ENCODE measurements around the gene UBE2D2.

The UBE2D2 gene

DNA sequence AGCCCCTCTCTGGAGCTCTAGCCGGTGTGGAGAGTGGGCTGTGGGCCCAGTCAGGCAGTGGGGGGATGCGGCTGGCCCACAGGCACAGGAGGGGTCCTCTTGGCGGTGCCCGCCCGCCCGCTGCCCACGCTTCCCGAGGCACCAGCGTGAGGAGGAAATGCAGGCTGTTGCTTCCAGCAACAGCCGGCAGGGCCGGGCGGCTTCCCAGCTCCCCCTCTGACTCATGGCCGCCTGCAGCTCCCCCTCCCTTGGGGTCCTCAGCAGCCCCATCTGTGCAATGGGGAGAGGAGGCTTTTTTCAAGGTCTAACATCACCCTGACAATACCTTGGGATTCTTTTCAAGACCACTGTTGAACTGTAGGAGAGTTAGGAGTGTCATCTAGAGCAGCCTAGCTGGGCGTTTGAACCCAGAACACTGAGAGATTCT, 97.4 kb downstream of the UBE2D2 start:
- in situ Hi-C loops (cut with HindIII; ENCODE audit: low sequenced_read_pairs), result no loop called here

DNA sequence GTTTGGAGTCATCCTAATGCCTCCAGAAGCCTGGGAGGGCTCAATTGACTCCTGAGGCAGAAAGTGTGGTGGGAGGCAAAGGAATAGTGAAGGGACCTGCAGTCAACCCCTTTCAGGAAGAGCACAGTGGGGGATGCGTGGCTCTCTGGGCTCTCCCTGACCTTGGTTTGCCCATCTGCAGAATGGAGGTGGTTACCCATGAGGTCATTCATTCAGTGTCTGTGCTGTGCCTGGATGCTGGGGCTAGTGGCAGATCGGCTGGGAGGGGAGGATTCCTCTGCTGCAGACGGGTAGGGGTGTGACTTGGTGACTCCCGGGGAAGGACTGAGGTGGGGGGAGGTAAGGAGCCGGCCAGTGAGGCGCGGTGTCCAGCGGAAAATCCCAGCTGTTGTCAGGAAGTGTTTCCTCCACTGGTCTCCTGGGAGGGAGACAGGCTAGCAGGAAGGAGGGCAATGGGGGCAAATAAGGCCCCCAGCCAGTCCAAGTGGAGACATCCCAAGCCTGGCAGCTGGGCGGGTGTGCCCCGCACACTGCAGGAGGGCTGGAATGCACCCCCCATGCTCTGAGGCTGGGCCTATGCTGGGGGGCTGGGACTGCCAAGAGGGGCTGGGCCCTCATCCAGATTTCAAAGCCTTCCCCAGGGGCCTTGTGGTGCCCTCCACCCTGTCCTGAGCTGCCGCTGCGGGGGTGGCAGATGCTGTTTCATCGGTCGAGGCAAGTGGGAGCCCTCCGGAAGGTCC, 98.0 kb downstream of the UBE2D2 start:
- in situ Hi-C loops (cut with HindIII; ENCODE audit: low sequenced_read_pairs), result no loop called here

DNA sequence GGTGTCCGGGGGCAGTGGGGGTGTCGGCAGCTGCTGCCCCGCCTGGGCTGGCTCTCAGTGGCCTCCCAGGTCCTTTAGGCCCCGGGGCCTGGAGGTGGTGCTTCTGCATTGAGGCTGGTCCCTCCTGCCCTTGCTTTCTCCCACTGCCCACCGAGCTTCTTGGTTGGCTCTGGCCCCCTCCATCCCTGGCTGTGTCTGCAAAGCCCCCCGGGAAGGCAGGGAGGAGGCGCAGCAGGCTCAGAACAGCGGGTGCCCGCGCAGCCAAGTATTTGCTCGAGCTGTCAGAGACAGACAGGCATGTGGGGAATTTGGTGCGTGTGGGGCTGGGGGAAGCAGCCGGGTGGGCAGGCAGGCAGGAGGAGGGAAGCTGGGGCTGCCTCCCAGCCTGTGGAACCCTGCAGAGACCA, 98.6 kb downstream of the UBE2D2 start:
- in situ Hi-C loops (cut with HindIII; ENCODE audit: low sequenced_read_pairs), result no loop called here

DNA sequence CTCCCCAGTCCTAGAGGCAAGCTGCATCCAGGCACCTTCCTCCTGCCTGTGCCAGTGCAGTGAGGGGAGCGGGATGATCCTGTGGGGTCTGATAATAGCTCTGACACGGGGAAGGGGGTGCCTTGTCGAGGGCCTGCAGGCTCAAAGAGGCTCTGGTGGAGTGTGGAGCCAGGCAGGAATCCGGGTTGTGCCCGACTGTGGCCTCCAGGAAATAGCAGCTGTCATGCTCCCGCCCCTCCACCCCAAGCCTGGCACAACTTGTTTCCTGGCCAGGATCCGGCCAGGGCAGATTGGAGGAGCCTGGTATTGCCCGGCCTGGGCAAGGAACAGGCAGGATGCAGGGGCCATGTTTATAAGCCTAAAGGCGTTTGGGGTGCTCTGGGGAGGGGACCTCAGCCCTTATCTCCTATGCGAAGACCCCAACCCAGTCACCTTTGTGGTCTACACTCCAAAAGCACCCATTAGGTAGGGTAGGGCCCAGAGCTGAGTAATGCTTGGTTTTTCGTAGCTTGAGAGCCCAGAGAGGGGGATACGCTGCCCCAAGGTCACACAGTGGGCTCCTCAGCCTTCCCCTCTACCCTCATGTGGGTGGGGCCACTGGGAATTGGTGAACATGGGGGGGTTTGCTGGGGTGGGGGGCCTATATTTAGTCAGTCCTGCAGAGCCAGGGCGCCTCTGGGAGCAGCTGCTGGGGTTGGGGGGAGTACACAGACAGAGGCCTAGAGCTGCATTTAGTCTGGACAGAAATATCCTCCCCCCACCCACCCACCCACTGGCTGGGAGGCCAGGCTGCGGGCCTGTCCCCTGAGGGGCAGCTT, 99.2 kb downstream of the UBE2D2 start:
- in situ Hi-C loops (cut with HindIII; ENCODE audit: low sequenced_read_pairs), result no loop called here

DNA sequence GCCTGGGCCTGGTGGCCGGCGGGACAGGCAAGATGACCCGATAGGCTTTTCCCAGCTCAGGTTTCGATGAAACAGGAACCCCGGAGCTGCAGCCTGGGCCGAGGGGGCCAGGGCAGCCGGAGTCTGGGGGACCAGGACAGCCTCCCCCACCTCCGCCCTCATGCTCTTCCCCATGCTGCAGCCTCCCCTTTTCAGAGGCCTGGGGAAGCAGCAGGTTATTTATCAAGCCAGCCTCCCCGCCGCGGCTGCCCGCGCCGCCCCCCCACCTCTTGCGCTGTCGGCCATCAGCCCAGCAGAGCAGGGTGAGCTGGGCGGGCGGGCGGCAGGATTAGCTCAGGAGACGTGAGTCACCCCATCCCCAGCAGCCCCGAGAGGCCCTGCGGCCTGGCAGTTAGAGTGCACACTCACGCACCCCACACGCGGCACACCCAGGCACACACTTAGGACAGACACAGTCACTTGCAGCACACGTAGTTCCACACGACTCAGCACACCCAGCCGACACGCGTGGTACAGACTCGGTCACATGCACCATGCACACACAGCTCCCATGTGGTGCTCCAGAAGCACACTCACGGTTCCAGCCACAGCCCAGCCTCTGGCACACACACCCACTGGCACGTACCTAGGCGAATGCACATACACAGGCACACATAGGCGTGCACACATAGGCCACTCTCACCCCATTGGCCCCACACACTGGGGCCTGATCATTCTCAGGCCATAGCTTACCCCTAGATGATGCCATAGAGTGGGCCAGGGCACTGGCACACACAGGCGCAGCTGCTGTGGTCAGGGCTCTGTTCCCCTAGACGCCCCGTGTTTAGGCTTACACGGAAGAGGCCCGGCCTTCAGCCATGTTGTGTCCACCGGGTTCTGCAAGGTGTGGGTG, 100.0 kb downstream of the UBE2D2 start:
- in situ Hi-C loops (cut with HindIII; ENCODE audit: low sequenced_read_pairs), result no loop called here

DNA sequence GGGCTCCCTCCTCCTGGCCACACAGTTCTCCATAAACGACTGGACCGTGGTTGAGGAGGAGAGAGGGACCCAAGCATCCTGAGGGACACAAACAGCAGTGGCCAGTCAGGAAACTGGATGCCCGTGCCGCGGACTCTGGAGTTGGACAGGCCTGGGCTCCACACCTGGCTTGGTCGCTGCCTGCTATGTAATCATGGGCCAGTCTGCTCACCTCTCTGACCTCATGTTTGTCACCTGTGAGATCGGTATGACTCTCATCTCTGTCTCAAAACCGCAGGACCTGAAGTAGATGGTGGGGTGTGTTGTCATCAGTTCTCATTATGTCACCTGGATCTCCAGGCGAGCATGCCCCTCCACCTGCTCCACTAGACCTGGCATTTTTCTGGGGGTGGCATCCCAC, 101.5 kb downstream of the UBE2D2 start:
- in situ Hi-C loops (cut with HindIII; ENCODE audit: low sequenced_read_pairs), result no loop called here

DNA sequence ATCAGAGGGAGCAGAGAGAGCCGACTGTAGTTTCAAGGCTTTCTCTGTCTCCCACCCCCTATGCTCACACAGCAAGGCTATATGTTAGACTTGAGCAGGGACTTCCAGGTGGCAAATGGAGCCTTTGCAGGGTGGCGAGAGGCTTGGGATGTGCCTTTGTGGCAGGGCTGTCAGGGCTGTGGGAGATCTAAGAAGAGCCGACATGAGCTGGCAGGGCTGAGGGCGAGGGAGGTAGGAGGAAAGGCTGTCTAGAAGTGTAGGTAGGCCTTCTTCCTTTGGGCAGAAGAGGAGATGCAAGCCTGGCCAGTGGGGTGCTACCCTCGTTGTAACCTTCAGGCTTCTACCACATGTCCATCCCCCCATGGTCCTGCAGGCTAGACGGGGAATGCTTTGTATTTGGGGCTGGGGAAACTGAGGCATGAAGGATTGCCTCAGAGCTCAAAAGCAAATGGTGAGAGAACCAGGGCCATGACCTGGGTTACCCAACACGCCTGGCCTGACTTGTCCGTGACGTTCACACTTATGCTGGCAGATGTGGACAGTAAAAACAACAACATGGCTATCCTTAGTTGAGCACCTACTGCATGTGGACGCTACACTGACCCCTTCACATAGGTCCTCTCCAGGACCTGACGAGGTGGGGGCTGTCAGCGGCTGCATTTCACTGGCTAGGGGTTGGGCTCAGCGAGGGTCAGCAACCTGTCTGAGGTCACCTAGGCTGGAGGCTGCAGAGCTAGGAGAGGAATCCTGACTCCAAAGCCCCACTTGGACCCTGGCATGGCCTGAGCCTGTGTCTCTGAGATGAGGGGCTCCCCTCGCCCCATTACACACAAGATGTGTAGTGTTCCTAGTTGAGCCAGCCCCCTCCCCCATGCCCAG, 102.3 kb downstream of the UBE2D2 start:
- in situ Hi-C loops (cut with HindIII; ENCODE audit: low sequenced_read_pairs), result no loop called here

DNA sequence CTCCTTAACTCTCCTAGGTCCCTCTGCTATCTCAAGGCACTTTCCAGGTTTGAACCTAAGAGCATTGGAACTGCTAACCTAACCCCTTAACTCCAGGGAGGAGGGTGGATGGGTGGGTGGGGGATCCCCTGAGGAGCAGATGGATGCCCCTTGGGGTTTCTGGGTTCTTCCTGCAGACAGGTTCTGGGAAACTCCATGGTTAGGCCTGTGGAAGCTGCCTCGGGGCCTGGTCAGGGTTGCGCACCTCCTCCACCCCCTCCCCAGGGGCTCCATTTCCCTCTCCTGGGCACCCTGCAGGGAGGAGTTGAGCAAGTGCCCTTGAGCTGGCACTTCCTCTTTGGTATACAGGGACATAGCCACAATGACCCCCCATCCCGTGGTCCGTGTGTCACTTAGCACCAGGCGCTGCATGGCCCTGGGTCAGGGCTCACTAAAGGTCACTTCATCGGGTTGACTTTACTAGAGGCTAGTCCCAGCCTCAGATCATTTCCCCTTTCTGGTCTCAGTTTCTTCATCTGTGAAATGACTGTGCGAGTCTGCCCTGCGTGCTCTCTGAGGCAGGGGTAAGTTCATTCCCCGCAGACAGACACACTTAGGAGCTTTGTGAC, 103.1 kb downstream of the UBE2D2 start:
- in situ Hi-C loops (cut with HindIII; ENCODE audit: low sequenced_read_pairs), result no loop called here

DNA sequence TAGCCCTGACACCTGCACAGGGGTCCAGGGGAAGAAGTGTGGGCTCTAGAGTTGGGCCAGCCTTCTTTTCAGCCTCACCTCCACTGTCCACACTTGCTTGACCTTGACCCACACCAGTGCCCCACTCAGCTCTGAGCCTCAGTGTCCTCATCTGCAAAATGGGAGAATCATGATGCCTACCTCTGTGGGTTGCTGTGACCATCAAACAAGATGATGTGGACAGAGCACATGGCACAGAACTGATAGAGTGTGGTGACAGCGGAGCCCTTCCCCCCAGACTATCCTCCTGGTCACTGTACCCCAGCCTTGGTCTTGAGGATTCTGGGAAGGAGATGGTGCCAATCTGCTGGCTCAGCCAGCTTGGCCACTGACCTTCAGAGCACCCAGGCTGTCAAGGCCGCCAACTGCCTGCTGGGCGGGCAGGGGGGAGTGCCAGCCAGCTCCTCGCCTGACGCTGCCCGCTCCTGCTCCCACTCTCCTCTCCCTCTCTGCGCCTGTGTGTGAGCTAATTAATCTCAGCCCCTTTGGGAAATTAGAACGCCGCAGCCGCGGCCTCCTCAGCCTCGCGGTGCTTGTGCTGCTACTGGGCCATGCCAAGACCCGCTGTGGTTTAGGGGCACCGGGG, 103.7 kb downstream of the UBE2D2 start:
- in situ Hi-C loops (cut with HindIII; ENCODE audit: low sequenced_read_pairs), result no loop called here

DNA sequence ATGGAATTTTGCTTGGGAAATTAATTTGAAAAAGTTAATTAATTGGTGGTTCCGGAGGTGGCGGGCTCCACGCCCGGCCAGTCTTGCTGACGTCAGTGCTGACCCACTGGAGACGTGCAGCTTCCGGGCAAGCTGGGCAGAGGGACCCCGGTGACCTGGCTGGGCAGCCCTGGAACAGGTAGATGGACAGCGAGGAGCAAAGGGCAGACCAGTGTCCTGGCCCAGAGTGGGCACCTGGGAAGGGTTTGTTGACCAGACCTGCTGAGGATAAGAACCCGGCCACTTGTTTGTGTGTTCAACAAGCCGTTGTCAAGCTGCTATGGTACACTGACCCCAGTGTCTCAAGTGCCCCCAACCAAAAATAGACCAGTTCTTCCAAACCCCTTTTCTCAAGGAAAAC, 104.5 kb downstream of the UBE2D2 start:
- in situ Hi-C loops (cut with HindIII; ENCODE audit: low sequenced_read_pairs), result no loop called here

DNA sequence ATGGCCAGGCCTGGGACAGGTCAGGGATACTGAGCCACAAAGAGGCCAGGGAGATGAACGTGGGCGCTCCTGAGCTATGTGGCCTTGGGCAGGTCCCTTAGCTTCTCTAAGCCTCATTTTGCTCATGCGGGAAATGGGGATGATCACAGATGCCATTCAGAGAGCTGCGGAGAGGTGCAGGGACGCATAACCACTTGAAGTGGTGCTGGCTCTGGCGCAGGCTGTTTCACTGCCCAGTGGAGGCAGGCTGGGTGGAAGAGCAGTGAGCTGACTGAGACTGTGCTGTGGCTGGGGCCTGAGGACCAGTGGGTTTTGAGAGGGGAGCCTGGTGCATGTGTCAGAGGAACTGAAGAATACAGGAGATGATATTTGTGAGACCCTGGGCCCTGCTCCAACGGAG, 105.4 kb downstream of the UBE2D2 start:
- in situ Hi-C loops (cut with HindIII; ENCODE audit: low sequenced_read_pairs), result no loop called here

DNA sequence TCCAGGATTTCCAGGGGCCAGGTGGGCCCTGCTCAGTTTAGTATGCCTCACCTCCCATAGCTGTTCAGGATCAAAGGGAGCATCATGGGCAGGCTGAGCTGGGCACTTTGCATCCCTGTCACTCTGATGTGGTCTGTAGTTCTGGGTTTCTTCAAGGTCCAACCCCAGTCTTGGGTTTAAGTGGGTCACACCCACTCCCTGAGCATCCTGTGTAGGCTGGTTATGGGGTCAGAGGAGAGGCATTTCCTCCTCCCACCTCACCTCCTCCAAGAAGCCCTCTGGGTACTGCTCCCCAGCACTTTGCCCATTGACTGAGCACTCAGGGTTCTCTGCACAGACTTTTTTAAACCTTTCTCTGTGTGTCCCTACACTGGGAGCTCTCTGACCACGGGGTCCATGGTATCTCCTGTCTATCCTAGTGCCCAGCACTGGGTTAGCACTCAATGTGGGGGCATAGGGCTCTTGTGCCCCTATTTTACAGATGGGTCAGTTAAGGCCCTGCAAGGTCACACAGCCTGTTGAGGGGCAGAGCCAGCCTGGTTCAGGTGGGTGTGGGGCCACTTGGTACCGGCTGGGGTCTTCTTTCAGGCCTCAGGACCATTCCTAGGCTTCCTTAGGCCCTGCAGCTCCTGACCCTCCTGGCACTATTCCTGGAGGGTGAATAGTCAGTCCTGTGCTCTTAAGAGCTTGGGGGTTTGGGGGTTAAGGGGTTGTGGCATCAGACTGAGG, 106.0 kb downstream of the UBE2D2 start:
- in situ Hi-C loops (cut with HindIII; ENCODE audit: low sequenced_read_pairs), result no loop called here

DNA sequence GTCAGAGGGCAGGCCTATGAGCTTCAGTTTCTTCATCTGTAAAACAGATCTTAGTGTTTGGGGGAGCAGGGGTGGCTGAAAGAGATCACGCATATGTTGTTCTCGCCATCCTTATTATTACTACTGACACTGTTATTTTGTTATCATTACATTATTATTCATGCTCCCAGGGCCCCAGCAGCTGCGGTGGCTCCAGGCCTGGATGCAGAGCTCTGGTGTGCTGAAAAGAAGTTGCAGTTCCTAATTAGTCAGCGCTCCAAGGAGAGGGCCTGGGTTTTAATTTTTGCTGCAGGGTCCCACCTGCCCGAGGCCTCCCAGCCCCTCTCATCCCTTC, 106.6 kb downstream of the UBE2D2 start:
- in situ Hi-C loops (cut with HindIII; ENCODE audit: low sequenced_read_pairs), result no loop called here

DNA sequence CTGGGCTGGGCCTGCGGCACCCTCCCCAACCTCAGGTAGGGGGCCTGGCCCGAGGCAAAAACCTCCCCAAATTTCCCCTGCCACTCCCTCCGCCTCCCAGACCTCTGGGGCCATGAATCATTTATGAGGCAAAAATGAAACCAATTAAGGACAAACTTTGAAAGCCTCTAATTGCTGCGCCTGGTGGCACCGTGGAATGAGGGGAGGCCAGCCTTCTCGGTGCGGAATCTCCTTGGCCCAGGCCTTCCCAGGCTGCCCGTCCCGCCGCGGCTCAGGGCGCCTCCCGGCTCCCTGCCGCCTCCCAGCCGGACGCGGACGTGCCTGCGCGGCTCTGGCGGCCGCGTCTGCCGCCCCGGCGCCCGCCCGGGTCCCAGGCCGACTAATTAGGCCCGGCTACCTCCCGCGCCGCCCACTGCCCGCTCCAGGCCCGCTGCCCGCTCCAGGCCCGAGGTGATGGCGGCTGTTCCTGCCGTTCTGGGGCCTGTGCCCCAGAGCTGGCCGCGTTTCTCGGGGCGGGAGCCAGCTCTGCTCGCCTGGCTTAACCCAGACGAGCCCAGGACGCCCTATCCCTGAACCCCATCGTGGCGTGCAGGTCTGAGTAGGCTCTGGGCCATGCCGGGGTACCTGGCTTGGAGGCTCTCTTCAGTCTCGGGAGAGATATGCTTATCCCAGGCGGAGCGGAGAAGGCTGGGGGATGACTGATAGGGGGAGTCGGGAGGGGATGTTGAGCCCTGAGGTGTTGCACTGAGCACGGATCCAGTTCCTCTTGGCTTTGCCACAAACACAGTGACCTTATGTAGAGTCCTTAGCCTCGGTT, 107.1 kb downstream of the UBE2D2 start:
- in situ Hi-C loops (cut with HindIII; ENCODE audit: low sequenced_read_pairs), result no loop called here

DNA sequence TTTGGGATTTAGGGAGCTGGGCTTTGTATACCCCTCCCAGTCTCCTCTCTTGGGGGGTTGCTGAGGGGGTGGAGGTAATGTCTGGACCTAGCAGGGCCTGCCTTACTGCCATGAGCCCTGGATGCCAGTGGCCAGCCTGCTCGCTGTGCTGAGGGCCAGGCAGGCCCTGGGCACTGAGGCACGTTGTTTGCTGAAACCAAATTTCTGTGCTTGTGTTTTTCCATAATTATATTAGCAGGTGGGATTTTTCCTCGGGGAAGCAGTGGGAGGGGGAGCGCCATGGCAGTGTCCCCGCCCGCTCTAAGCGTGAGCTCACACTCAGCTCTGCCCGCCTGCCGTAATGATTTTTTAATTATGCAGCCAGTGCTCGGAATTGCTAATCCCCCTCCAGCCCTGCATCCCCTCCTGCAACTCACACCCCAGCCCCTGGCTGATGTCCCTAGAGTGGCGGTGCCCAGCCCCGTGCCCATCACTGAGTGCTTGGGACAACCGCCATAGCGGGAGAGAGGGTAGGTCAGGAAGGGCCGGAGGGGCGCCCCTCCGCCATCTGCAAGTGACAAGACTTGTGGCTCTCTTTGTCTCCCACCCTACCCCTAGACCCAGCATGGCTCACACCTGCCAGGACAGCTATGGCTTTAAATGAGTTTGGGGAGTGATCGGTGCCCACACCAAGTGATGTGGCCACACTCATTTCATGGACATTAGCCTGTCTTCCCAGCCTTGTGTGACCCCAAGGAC, 108.0 kb downstream of the UBE2D2 start:
- in situ Hi-C loops (cut with HindIII; ENCODE audit: low sequenced_read_pairs), result no loop called here

DNA sequence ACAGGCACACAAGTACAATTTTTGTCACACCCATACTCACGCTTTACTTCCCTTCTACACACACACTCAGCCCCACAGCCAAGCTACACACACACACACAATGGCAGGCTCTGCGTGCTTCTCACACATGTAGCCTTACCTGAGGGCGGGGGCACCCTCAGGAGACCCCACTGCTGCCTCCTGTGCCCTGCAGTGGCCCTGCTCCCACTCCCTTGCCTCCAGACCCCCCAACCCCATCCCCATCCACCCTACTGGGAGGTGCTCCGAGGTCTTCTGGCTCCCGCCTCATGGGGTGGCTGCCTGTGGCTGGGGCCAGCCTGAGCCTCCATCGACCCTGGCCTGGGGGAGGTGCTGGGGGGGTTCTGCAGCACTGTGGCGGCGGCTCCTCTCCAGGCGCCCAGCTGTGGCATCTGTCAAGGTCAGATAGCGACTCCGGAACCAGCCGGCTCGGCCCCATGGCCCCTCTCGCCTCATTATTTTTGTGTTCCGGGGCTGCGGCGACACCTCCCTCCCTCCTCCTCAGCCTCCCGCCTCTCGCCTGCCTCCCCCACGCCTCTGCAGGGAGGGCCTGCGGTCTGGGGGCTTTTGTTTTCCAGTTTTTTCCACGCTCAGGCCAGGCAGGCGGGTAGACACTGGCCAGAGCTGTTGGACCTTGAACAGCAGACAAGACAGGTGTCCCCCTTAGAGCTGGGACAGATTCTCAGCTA, 108.7 kb downstream of the UBE2D2 start:
- in situ Hi-C loops (cut with HindIII; ENCODE audit: low sequenced_read_pairs), result no loop called here

Data from DLD1 (cell line).